T-helper 1 cell treated with Interleukin-12 subunit alpha and Interleukin-12 subunit beta and Interleukin-4 antibody, amounts not matched to agents 30 μg/mL and 1 μg/mL, for 36 hours (primary cell): ENCODE results near the gene KARS1.
"Not testable (repeated sequence)": the region's sequence is repeated elsewhere in the genome, so short reads cannot be mapped to it uniquely, and the experiment has no call there.

ENCODE experiments used
- H3K27ac Mint-ChIP-seq: one replicate; pipeline ENCODE4 v1.8.0; 2021; ENCODE audit warnings: mild to moderate bottlenecking, mixed read lengths
- H3K27me3 Mint-ChIP-seq: one replicate; pipeline ENCODE4 v1.8.0; 2021; ENCODE audit warnings: low read depth, mixed read lengths
- H3K36me3 Mint-ChIP-seq: one replicate; pipeline ENCODE4 v1.8.0; 2021; ENCODE audit warnings: low read depth, mixed read lengths
- H3K4me1 Mint-ChIP-seq: one replicate; pipeline ENCODE4 v1.8.0; 2021; ENCODE audit warnings: low read depth, mixed read lengths
- H3K4me3 Mint-ChIP-seq: one replicate; pipeline ENCODE4 v1.8.0; 2021; ENCODE audit warnings: mild to moderate bottlenecking, moderate library complexity, mixed read lengths
- H3K9me3 Mint-ChIP-seq: one replicate; pipeline ENCODE4 v1.8.0; 2021; ENCODE audit warnings: mixed read lengths

Gene KARS1

DNA sequence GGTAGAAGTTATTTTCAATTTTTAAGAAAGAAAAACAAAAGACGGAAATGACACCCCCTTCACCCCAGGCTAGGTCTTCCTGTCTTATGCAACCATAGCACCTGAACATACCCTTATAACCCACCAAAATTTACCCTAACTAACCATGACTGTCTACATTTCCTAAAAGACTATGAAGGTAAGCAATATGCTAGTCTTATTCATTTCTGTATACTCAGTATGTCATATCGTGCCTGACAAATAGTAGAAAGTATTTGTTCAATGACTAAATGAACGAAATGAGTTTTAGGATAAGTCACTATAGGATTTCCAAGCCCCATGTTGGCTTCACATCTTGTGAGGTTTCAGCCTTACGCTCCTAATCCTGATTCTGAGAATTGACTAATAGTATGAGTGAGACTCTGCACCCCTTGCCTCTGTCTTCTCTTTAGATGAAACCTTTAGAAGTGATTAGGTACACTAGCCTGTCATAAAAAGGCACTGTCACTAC, 30.9 kb downstream of the KARS1 start:
- H3K36me3 Mint-ChIP-seq: peaks cover 42% of the 10 kb centered on the region
- H3K9me3 Mint-ChIP-seq: no peaks in the 10 kb centered on the region
- peaks cover 22% of the 10 kb centered on the region for H3K4me1 Mint-ChIP-seq
- H3K4me3 Mint-ChIP-seq: peak overlapping the region; percentile 40
- H3K27ac Mint-ChIP-seq: peak overlapping the region; percentile 91
- H3K27me3 Mint-ChIP-seq: no peaks in the 10 kb centered on the region

DNA sequence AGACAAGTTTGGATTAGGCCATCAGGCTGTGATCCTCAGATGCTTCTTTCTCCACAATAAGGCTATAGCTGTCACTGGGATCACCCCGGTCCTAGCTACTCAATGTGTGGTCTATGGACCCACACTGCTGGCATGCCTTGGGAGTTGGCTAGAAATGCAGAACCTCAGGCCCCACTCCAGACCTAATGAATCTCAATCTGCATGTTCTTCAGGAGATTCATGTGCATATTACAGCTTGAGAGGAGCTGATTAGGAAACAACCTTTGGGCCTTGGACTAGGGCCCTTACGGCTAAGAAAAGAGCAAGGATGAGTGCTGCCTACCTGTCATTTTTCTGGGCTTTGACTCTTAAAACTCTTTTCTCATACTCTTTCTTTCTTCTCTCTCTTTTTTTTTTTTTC, 31.8 kb downstream of the KARS1 start:
- no peak overlapping the region for H3K4me3 Mint-ChIP-seq
- peaks cover 14% of the 10 kb centered on the region for H3K4me1 Mint-ChIP-seq
- H3K36me3 Mint-ChIP-seq: peaks cover 41% of the 10 kb centered on the region
- H3K9me3 Mint-ChIP-seq: no peaks in the 10 kb centered on the region
- H3K27me3 Mint-ChIP-seq: no peaks in the 10 kb centered on the region
- H3K27ac Mint-ChIP-seq: no peak overlapping the region

DNA sequence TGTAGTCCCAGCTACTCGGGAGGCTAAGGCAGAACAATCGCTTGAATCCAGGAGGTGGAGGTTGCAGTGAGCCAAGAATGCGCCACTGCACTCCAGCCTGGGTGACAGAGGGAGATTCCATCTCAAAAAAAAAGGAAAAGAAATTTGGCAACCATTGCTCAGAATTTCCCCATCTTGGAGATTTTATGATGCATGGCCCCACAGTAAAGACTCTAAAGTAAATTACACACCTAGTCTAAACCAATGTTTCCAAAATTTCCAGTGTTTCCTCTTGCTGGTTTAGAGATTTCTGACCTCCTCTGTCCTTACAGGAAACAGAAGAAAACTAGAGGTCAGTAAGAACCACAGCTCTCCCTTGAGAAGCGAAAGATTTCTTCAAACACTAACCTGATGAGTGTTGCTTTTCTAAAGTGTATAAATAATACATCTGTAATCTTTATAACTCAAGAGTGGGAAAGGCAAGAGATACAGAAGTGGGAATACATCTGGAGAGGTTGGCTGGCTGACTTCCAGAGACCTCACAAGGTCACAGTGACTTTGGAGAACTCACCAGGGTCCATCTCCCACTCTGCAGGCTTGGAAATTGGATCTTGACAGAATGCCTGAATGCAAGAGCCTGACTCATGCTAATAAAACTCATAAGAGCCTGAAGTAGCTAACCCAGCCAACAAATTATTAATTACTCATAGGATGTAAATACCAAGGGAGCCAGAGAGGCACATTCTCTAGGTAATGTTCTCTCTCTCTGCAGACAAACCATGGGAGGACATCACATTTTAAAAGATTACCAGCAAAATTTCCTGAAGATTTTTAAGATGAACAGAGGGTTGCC, 33.2 kb downstream of the KARS1 start:
- Mint-ChIP-seq H3K27me3 (no peaks in the 10 kb centered on the region), H3K4me1 (peaks cover 12% of the 10 kb centered on the region), H3K36me3 (peaks cover 38% of the 10 kb centered on the region), H3K27ac (no peak overlapping the region), H3K4me3 (no peak overlapping the region), H3K9me3 (no peaks in the 10 kb centered on the region)

DNA sequence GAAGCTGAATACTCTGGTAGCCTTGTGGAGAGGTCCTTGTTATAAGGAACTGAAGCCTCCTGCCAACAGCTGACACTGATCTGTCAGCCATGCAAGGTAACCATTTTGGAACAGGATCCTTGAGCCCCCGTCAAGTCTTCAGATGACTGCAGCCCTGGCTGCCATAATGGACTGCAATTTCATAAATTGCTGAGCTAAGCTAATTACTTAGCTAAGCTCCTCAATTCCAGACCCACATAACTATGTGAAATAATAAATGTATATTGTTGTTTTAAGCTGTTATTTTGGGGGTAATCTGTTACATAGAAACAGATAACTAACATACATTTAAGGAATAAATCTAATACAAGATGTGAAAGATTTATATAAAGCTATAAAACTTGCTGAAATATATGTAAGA, 41.0 kb downstream of the KARS1 start:
- Mint-ChIP-seq H3K27ac (no peak overlapping the region), H3K4me1 (peaks cover 1% of the 10 kb centered on the region), H3K9me3 (peaks cover 9% of the 10 kb centered on the region), H3K4me3 (no peak overlapping the region), H3K27me3 (no peaks in the 10 kb centered on the region), H3K36me3 (peaks cover 26% of the 10 kb centered on the region)

DNA sequence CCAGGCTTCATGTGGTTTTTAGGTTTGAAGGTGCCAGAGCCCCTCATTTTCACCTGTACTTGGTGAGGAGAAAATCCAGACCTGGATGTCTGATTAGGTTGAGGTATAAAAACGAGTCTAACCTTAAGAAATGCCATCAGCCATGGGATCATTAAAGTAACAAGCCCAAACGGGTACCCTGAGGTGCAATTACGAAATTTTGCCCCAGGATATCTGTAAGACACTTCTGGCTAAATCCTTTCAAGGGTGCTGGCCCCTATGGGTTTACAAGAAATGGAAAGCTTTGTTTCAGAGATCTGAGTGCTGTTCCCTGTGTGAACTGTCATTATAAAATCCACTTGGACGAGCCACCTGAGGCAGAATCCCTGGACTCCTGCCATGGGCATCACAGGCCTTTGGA, 44.2 kb downstream of the KARS1 start:
- H3K27ac Mint-ChIP-seq: no peak overlapping the region
- no peaks in the 10 kb centered on the region for H3K27me3 Mint-ChIP-seq
- H3K4me3 Mint-ChIP-seq: no peak overlapping the region
- H3K9me3 Mint-ChIP-seq: peaks cover 9% of the 10 kb centered on the region
- peaks cover 1% of the 10 kb centered on the region for H3K4me1 Mint-ChIP-seq
- peaks cover 34% of the 10 kb centered on the region for H3K36me3 Mint-ChIP-seq

DNA sequence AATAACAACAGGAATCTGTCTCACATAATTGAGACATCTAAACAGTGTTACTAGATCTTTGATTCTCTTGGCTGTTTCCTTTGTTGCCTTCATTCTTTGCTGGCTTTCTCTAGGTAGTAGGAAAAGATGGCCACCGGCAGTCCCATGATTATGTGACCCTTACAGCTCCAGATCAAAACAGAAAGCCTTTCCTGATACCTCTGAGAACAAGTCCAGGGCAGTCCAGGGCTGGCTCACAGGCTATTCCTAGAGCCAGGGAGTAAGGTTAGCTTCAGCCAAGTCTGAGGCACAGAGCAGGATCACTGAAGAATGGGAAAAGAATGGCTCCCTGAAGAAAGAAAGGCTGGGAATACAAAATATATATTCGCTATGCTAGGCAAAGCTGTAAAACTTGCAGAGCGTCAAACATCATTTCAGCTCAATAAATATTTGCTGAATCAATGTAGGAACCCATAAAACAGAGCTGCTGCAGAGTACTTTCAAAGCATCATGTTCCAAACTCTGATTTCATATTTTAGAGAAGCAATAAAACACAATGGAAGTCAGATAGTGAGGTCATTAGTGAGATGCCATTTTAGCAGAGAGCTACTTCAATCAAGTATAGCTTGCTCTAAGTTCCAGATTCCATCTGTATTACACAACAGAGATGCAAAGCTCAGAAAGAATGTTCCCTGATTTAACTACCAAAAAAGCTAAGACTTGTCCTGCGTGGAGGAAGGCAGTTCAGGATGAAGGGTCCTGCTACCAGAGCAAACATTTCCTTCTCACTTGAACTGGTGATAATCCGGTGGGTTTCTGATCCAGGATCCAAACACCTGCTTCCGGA, 47.8 kb downstream of the KARS1 start:
- H3K4me3 Mint-ChIP-seq: no peak overlapping the region
- H3K27ac Mint-ChIP-seq: no peak overlapping the region
- H3K36me3 Mint-ChIP-seq: peaks cover 39% of the 10 kb centered on the region
- H3K27me3 Mint-ChIP-seq: no peaks in the 10 kb centered on the region
- peaks cover 14% of the 10 kb centered on the region for H3K9me3 Mint-ChIP-seq
- H3K4me1 Mint-ChIP-seq: peaks cover 5% of the 10 kb centered on the region

DNA sequence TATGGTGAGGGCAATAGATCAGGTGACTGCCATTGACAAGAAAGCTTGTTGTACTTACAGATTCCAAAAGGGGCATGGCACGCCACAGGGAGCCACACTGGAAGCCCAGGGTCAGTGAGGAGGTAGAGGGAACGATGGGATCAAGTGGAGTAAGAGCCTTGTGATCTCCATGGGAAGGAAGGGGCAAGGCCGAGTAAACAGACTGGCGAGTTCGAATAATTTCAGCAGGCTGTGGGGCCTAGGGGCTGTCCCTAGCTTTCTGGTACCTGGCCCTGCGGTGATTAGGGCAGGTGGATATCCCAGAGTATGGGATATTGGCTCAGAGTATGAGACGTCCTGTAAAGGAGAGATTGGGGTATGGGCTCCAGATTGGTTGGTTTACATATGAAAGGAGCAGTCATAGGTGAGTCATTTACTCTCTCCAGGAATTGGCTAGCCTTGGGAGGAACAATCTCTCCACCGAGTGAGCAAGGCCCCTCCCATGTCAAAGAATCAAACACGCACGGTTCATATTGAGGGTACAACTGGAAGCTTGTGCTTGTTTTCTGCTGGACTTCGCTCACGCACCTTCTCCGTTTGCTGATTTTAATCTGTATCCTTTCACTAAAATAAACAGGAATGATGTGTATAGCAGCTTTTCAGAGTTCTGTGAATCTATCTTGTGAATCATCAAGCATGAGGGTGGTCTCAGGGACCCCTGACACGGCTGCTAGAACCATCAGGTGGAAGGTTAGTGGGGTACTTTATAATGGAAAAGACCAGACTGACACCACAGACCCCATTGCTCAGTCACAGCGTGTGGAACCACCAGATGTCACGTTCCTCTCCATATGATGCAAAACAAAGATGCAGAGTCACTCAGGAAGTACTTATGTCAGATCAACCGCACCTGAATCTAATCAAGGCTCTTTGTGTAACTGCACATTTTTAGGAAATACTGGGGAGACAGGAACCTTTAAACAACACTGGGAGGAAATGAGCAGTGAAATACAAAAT, 53.3 kb downstream of the KARS1 start:
- H3K36me3 Mint-ChIP-seq: peaks cover 15% of the 10 kb centered on the region
- H3K27me3 Mint-ChIP-seq: no peaks in the 10 kb centered on the region
- H3K27ac Mint-ChIP-seq: peak overlapping the region; percentile 35
- peaks cover 16% of the 10 kb centered on the region for H3K4me1 Mint-ChIP-seq
- no peak overlapping the region for H3K4me3 Mint-ChIP-seq
- H3K9me3 Mint-ChIP-seq: peaks cover 5% of the 10 kb centered on the region

DNA sequence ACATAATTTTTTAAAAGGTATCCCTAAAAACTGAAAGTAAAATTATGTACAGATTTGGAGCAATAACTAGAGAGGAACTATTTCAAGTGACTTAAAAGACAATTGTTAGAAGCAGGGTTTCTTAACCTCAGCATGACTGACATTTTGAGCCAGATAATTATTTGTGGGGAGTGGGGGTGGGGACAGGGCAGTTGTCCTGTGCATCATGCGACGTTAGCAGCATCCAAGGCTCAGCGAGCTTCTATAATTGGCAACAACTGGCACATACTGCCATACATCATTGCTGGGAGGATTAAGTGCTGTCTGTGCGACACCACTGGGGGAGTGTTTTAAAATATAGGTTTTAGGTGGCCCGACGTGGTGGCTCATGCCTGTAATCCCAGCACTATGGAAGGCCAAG, 54.2 kb downstream of the KARS1 start:
- Mint-ChIP-seq H3K4me3 (no peak overlapping the region), H3K36me3 (peaks cover 13% of the 10 kb centered on the region), H3K27me3 (no peaks in the 10 kb centered on the region), H3K9me3 (peaks cover 5% of the 10 kb centered on the region), H3K4me1 (peaks cover 16% of the 10 kb centered on the region), H3K27ac (no peak overlapping the region)

DNA sequence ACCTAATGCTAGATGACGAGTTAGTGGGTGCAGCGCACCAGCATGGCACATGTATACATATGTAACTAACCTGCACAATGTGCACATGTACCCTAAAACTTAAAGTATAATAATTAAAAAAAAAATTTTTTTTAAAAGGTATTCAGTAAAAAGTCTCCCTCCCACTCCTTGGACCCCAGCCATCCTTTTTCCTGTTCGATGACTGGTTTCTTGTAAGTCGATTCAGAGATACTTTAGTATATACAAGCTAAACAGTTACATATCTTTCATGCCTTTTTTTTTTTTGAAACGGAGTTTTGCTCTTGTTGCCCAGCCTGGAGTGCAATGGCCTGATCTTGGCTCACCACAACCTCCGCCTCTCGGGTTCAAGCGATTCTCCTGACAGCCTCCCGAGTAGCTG, 55.5 kb downstream of the KARS1 start:
- H3K27me3 Mint-ChIP-seq, H3K4me3 Mint-ChIP-seq, H3K27ac Mint-ChIP-seq, H3K36me3 Mint-ChIP-seq, H3K9me3 Mint-ChIP-seq: not testable (repeated sequence)
- peaks cover 16% of the 10 kb centered on the region for H3K4me1 Mint-ChIP-seq

DNA sequence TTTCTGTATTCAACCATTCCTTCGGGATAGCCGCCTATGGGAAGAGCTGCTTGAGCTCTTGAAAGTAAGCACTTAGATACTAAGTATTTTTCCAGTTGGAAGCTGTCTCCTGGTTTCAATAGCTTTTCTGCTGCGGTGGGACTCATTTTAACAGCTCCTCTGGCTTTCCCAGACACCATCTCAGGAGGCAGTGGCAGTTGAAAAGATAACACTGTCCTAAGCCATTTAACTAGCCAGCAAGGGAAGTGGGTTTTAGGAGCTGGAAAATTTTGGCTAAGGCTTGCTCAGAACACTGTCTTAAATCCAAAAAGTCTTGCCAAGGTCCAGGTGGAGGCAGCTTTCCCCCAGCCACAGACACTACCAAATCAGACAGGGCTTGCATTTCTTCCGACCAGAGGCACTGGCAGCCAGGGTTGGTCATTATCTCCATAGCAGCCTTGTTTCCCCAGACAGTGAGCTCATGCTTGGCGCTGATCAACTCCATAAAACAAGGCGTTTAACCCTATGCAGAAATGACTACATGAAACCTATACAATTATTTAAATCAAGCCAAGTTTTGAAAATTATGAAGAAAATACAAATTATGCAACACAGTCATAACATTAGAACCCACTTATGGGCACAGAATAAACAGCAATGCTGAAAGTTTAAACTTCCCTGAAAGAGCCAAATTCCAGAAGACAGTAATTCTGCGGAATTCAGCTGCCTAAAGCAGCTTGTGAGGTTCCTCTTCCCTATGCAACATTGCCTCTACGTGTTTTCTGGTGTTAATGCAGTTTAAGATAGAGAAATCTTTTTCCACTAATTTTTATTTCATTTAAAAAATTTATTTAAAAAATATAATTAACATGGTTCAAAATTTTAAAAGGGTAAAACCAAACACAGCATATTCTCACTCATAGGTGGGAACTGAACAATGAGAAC, 56.3 kb downstream of the KARS1 start:
- peaks cover 16% of the 10 kb centered on the region for H3K4me1 Mint-ChIP-seq

DNA sequence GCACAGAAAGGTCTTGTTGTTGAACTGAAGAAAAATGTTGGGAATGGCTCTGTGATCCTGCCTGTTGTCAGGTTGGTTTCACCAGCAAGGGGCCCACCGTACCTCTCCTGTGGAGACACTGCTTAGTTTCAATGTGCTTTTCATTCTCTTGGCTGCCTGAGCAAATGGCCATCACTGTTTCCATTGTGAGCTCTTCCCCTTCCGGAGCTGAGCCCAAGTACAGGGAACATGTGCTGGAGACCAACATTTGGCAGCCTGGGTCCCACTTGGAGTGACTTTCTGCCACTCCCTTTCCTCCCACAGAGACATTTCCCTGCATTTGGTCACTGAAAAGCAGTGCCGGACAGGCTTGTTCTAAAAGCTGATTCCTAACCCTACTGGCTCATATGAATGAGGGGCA, 58.2 kb downstream of the KARS1 start:
- no peaks in the 10 kb centered on the region for H3K27me3 Mint-ChIP-seq
- no peaks in the 10 kb centered on the region for H3K9me3 Mint-ChIP-seq
- peaks cover 9% of the 10 kb centered on the region for H3K4me1 Mint-ChIP-seq
- H3K36me3 Mint-ChIP-seq: peaks cover 1% of the 10 kb centered on the region
- H3K27ac Mint-ChIP-seq: no peak overlapping the region
- no peak overlapping the region for H3K4me3 Mint-ChIP-seq

More for the DNA sequence above, 56.3 kb downstream of the KARS1 start:
- Mint-ChIP-seq H3K27ac (no peak overlapping the region), H3K9me3 (no peaks in the 10 kb centered on the region), H3K36me3 (peaks cover 7% of the 10 kb centered on the region), H3K4me3 (no peak overlapping the region), H3K27me3 (no peaks in the 10 kb centered on the region)

DNA sequence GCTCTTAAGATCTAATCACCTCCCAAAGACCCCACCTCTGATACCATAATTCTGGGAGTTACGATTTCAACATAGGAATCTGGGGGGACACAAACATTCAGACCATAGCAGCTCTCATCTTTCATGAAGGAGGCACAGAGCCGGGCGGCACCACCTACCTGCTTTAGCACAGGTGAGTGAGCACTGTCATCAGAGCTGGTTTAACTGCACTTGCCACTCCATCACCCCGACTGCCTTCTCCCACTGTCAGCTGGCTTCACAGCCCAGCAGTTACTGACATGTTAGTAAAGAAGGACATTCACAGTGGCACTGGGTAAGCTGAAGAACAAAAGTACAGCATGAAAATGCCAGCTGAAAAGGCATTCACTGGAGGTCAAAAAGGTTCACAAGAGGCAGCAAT, 58.7 kb downstream of the KARS1 start:
- H3K4me3 Mint-ChIP-seq: no peak overlapping the region
- peaks cover 4% of the 10 kb centered on the region for H3K4me1 Mint-ChIP-seq
- H3K27me3 Mint-ChIP-seq: no peaks in the 10 kb centered on the region
- no peaks in the 10 kb centered on the region for H3K9me3 Mint-ChIP-seq
- no peak overlapping the region for H3K27ac Mint-ChIP-seq
- no peaks in the 10 kb centered on the region for H3K36me3 Mint-ChIP-seq

DNA sequence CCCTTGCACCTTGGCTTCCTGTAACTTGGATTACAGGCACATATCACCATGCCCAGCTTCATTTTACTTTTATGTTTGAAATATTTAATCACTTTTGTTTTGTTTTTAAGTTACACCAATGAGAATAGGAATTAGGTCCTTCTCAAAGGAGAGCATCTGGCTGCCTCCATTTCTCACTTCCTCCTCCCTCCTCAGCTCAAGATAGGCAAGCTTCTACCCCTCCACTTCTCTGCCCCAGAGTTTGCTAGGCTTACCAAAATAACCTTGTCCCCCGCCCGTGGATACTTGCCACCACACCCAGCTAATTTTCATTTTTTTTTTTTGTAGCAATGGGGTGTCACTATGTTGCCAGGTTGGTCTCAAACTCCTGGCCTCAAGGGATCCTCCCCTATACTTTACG, 63.4 kb downstream of the KARS1 start:
- Mint-ChIP-seq H3K27ac (no peak overlapping the region), H3K27me3 (no peaks in the 10 kb centered on the region), H3K4me3 (no peak overlapping the region), H3K36me3 (peaks cover 6% of the 10 kb centered on the region), H3K9me3 (no peaks in the 10 kb centered on the region), H3K4me1 (no peaks in the 10 kb centered on the region)
